Embryonic facial prominence (tissue), 1 donor: ENCODE data around the gene STARD9.
"Not testable (repeated sequence)": the region's sequence is repeated elsewhere in the genome, so short reads cannot be mapped to it uniquely, and the experiment has no call there.

Experiments used
- DNase-seq: peaks from one replicate; pipeline ENCODE4 v3.0.0-alpha.2; 2016; ENCODE audit errors: extremely low spot score

The STARD9 gene

DNA sequence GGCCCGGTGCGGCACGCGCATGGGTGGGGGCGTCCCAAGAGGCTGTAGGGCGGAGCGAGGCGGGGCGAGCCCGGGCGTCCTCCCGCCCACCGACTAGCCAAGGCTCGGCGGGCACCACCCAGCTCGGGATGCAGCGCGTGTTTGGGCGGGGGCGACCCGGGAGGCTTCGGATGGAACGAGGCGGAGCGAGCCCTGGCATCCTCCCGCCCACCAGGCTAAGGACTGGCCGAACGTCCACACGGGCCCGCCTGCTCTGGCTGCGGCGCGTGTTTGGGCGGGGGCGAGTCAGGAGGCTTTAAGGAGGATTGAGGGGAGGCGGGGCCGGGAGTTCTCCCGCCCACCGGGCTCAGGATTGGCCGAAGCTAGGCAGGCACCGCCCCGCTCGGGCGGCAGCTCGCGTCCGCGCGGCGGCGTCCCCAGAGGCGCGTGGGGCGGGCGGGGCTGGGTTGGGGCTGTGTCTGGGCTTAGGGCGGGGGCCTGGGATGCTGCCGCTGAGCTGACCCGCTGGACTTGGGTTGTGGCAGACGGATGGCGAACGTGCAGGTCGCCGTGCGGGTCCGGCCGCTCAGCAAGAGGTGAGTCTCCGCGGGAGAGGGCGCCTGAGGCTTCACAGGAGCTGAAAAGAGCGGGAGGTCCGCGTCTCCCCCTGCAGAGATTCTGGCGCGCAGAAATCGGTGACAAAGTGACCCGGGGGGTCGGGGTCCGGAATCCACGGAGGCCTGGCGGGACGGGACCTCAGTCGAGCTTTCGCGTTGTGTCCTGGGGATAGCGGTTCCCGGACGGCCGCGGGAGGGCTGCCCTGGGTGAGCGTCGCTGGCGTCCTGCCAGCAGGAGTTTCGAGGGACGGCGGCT, at the start of gene STARD9:
Gene STARD9, plus strand, starts transcription at position 419 of the 852 bp plus-strand sequence. Its CDS starts 110 bp downstream, at position 529.
- DNase-seq = peak; percentile 90

DNA sequence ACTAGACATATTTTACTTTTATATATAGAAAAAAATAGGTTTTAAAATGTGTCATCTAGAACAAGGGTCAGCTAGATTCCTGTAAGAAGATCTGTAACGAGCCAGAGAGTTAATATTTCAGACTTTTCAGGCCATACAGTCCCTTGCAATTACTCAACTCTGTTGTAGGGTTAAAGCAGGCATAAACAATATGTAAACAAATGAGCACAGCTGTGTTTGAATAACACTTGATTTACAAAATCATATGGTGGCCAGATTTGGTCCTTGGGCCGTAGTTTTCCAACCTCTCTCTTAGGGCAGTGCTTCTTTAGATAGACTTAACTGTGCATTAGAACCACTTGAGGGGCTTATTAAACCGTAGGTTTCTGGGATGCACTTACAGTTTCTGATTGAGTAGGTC, 46.4 kb upstream of the STARD9 start:
- DNase-seq = no peak

DNA sequence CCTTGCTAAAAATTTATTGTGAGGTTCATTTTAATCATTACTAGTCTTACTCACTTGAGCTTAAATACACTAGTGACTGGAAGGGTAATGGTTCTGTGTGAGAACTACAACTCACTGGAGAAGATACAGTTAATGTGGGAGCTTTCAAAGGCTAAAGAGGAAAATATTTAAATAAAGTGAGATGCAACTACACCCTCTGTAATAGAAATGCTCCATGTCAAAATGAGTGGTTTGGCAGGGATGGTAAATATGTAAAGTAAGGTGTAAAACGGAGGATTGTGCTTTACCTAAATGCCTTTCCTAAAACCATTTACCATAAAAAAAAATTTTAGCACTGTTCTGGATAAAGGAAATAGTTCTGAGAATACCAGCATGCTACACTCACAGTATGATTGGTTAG, 42.2 kb upstream of the STARD9 start:
- no peak for DNase-seq

DNA sequence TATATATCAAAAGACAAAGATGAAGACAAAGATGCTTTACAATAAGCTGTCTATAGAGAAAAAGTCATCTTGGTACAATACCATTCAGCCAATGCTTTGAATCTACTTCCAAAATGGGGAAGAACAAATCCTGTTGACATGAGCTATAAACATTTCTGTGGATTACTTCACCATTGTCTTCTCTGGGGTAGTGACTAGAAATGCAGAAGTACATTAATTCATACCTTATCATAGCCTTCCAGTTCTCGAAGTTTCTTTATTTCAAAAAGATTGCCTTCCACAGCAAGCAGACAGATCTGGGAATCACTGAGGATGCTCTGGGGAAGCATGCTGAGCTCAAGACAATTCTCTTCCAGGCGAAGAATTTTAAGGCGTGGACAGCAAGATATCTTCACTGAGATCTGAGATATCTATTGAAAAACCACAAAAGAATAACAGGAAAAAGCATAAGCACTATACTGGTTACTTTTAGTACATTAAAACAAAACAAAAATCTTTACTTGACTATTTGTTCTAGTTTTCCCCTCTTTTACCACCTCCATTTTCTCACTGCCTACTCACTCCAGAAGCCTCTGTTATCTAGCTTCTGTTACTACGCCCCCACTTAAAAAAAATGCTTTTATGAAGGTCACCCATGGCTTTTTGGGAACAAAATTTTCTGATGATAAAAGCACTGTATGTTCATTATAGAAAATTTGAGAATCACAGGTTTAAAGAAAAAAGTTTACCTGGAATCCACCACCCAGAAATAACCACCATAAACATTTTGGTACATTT, 30.4 kb upstream of the STARD9 start:
- DNase-seq = no peak

- no peak for DNase-seq
These were observed 27.5 kb upstream of the STARD9 start for GRCh38 chr15:42547918-42548248.

- peak; percentile 58 for DNase-seq
These were observed 27.0 kb upstream of the STARD9 start, which contains the start of the genes HAUS2 and LRRC57 for GRCh38 chr15:42548249-42549031. Gene HAUS2 (plus strand): TSS chr15:42548838. CDS start chr15:42548873, 35 bp downstream. Gene LRRC57 (minus strand): TSS chr15:42548793. CDS start chr15:42548434, 359 bp downstream.

DNA sequence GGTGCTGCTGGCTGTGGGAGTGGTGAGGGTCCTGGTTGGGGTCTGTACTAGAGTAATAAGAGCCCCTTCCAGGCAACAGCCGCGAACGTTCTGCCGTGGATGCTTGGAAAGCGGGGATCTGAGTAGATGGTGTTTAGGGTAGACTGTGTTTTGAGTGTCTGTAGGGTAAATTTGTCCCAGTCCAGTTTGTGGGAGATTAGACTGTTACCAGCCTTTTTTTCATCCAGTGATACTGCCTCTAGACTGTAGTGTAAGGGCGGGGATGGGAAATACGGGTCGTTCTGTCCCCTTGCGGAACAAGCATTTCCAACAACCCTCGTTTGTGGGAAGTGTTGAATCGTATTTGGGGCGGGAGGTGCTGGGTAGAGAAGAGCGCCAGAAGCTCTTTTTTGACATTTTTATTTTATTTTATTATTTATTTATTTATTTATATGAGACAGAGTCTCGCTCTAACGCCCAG, 26.3 kb upstream of the STARD9 start:
- DNase-seq = peak; percentile 7

DNA sequence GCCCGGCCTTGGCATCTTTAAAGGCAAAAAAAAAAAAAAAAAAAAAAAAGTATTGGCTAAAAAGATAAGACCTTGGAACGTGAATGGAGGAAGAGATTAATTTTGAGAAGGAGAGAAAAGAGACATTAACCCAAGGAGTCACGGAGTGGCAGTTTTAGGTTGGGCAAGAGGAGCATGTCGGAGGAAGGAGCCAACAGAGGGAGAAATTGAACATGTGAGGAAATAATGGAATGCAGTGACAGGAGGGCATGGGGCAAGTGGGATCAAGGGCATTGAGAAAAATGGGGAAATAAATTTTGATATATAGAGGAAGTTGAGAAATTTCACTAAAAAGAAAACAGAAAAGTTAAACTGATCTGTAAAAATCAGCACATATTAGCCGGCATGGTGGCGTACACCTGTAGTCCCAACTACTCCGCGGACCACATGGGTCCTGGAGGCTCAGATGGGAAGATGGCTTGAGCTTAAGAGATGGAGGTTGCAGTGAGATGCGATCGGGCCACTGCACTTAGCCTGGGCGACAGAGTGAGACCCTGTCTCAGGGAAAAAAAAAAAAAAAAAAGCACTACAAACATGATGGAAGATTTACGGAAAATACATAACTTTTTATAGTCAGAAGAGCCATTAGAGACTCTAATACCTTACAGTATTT, 25.5 kb upstream of the STARD9 start:
- no peak for DNase-seq

GRCh38 chr15:42553554-42553953, 21.9 kb upstream of the STARD9 start:
- no peak for DNase-seq

DNA sequence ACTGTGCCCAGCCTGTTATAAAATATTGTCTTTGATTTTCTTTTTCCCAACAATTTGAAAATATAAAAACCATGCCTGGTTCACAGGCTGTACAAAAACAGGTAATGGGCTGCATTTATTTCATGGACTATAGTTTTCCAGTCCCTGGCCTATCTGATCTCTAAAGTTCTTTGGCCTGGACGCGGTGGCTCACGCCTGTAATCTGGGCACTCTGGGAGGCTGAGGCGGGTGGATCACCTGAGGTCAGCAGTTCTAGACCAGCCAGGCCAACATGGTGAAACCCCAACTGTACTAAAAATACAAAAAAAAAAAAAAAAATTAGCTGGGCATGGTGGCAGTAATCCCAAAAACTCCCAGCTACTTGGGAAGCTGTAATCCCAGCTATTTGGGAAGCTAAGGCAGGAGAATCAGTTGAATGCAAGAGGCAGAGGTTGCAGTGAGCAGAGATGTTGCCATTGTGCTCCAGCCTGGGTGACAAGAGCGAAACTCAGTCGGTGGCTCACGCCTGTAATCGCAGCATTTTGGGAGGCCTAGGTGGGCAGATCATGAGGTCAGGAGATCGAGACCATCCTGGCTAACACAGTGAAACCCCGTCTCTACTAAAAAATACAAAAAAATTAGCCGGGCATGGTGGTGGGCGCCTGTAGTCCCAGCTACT, 18.7 kb upstream of the STARD9 start:
- not testable (repeated sequence) for DNase-seq

GRCh38 chr15:42558739-42559138, 16.7 kb upstream of the STARD9 start:
- no peak for DNase-seq

- no peak for DNase-seq
These were observed 711 bp downstream of the STARD9 start for GRCh38 chr15:42576040-42576594.

DNA sequence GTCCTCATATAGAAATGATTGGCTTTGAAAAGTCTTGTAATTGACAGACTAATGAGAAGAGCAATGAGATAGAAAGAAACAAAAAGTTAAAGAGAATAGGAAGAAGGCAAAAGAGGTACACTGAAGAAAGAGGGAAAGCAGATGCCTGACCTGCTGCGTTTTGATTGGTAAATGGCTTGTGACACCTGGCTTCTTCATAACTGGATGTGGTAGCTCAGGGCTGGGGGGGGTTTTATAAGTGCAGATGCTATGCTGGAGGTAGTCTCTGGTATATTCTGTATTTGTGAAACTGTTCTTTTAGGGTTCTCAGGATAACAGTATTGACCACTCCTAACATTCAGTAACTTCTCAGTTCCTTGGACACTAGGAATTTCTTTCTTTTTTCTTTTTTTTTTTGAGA, 1.4 kb downstream of the STARD9 start:
- no peak for DNase-seq

DNA sequence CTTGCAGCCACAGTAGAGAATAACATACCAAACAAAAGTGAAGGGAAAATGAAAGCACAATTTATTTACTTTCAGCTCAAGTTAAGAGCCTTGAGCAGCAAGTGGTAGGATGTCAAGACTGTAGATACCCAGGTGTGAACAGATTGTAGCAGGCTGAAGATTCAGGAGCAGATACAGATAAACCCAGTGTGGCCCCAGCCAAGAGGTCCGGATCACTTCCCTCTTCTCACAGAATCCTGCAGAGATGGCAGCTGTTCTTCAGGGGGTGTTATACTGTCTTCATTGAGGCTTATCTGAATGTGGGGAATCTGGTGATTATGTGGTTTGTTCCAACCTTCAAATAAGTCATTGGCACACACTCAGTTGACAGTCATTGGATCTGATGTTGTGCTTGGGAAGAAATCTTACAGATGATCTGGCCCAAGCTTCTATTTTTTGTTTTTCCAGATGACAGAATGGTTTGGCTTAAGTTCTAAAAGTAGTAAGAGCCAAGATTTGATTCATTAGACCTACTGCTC, 2.2 kb downstream of the STARD9 start:
- no peak for DNase-seq

DNA sequence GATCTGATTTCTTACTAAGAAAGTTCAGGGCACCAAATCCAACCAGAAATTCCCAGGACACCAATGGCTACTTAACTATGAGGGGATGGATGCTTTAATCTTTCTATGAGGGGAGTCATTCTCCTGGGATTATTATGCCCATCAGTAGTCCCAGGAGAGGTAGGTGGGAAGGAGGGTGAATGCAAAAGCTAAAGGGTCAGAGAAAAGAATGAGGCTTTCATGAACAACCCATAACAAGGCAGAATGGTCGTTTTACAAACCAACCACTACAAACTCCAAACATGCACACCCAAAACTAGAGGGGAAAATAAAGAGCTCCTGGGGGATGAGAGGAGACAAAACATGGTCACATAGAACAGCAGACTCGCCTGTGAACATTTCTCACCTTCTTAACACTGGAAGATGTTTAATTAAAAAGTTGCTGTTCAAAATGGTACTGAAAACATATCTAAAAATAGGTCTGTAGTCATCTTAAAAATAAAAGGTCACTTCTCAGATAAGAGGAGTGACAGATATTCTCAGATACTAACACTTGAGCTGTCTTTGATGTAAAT, 3.7 kb downstream of the STARD9 start:
- no peak for DNase-seq

GRCh38 chr15:42581272-42581730, 5.9 kb downstream of the STARD9 start:
- peak; percentile 64 for DNase-seq

DNA sequence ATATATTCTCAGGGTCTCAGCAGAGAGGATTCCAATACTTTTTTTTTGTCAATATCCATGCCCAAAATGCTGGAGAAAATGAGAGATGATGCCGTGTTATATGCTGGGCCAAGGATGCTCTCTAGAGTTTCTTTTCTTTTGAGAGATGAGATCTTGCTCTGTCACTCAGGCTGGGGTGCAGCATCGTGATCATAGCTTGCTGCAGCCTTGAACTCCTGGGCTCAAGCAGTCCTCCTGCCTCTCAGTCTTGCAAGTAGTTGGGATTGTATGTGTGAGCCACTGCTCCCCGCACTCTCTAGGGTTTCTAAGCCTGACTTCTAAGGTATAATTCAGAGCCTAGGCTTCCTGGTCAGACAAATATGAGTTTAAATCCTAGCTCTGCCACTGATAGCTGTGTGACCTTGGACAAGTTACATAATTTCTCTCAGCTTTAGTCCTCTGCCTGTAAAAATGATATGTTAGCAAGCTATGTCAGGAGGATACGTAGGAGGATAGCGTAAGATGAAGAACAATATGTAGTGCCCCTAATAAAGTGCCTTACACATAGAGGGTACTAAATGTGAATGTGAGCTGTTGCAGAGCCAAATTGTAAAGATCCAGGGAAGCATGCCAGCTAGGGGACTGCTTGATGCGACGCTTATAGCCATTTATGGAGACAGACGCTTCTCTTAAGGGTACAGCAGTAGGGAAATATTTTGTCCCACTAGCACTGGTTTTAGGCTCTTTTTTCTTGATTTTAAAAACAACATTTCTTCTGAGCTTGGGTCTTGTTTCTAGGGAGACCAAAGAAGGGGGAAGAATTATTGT, 7.4 kb downstream of the STARD9 start:
- no peak for DNase-seq

DNA sequence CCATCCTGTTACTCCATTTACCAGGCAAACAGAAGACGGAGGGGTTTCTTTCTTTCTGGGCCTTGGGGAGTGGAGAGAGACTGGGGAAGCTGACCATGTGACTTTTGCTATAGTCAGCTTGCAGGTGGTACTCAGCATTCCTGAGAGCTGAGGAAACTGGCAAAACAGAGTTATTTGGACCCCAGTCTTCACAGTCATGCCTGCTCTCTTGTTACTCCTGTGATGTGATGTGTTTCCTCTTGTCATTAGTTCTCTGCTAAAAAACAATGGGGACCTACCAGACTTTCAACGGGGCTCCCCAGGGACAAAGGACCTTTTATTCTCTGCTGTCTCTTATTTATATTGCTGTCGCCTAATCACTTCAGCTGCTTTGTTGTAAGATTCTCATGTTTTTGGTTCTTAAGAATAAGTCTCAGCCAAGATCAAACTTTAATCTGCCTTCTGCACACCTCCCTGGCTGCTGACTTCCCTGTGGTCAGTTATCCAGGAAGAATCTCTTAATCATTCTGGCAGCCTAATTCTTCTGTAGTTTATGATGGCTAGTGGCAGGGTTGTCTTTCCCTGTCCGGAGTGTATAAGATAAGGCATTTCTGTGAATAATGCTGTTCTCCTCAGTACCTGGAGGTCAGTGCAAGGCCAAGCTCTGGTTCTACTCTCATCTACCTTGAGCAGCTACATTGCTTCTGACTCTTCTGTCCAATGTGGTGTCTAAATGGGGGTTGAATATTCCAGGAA, 8.8 kb downstream of the STARD9 start:
- no peak for DNase-seq
